Stomach (tissue), 9 donors: ENCODE results near the gene PTCD1. TPM values are rescaled to one million over a fixed set of nuclear protein-coding genes. Genes with fewer than 3 reads are reported as not detected.

Source experiments
- DNase-seq, 2 donors: peaks; one replicate each; pipeline versions ENCODE4 v3.0.0 to v3.0.0-alpha.2; 2013 to 2019
- H3K27ac ChIP-seq, 5 donors: fragments of 200-600 bp in 4 of 5; sonication (generic) in 4 of 5; one replicate each; pipeline ENCODE4 v1.5.1; 2013 to 2019; ENCODE audit warnings: mild to moderate bottlenecking in 1 of 5, moderate library complexity in 1 of 5
- H3K27me3 ChIP-seq, 3 donors: fragments of 200-600 bp; sonication (generic); one replicate each; pipeline ENCODE4 v1.5.1; 2017 to 2019; ENCODE audit warnings: mixed run types in 1 of 3
- H3K36me3 ChIP-seq, 4 donors: fragments of 200-600 bp; sonication (generic); 1 replicate in 3 of 4; 2 replicates in 1 of 4; pipeline ENCODE4 v1.5.1; 2016 to 2019
- H3K4me1 ChIP-seq, 4 donors: fragments of 200-600 bp; sonication (generic); one replicate each; pipeline ENCODE4 v1.5.1; 2016 to 2019
- H3K4me3 ChIP-seq, 4 donors: fragments of 200-600 bp; sonication (generic) in 3 of 4; one replicate each; pipeline ENCODE4 v1.5.1; 2016 to 2019; ENCODE audit warnings: mild to moderate bottlenecking in 1 of 4
- H3K9me3 ChIP-seq, 4 donors: fragments of 200-600 bp; sonication (generic); one replicate each; pipeline ENCODE4 v1.5.1; 2016 to 2019
- CTCF ChIP-seq, 7 experiments: fragments of 450-650 bp in 4 of 7; fragments of 200-600 bp in 3 of 7; sonication (generic) in 3 of 7; IDR thresholded peaks; one replicate each; pipeline ENCODE4 v1.5.1; 2016 to 2019; ENCODE audit warnings: antibody characterized with exemption in 7 of 7, control low read depth in 2 of 7, mild to moderate bottlenecking in 1 of 7
- EP300 ChIP-seq: sonication (generic); formaldehyde crosslinking; IDR thresholded peaks from one replicate; pipeline ENCODE4 v1.6.1; 2017; ENCODE audit warnings: antibody characterized with exemption
- POLR2A ChIP-seq, 4 donors: fragments of 450-650 bp; IDR thresholded peaks; one replicate each; pipeline ENCODE4 v1.6.1; 2016; ENCODE audit warnings: antibody characterized with exemption in 4 of 4, control low read depth in 2 of 4, mild to moderate bottlenecking in 1 of 4, moderate library complexity in 1 of 4
- POLR2AphosphoS5 ChIP-seq, 3 donors: sonication (generic); formaldehyde crosslinking; IDR thresholded peaks; one replicate each; pipeline ENCODE4 v1.6.1; 2016; ENCODE audit warnings: antibody characterized with exemption in 3 of 3
- WGBS, 5 donors: extraction: QIAGEN DNeasy Blood & Tissue Kit in 3 of 5; methylation state at CpG; one replicate each; pipeline versions ENCODE4 v1.1.5 to v1.1.7; 2013 to 2018; 5-methylcytosine and 5-hydroxymethylcytosine counted together
- intact Hi-C: fragments of 100-400 bp; cut with DNase I; formaldehyde crosslinking; loops from one replicate; pipeline ENCODE4 v1.15.1; 2023; ENCODE audit warnings: low total_unique reads
- polyA plus RNA-seq, 3 donors: library from polyadenylated mRNA; stranded (reverse); fragments of 200-250 nt; gene quantifications; one replicate each; pipeline ENCODE4 v1.2.3, GENCODE V29; 2013
- total RNA-seq, 5 donors: library from RNA; depleted of rRNA; stranded (reverse); fragments of >200 nt; gene quantifications; one replicate each; pipeline versions ENCODE4 v1.1.0 to v1.2.3, GENCODE V29; 2014 to 2016
- donor health status: healthy with polysubstance abuse.
- donor health status: Bipolar disorder and iron deficiency.
- donor health status: healthy.

Gene PTCD1
- total and polyA plus RNA-seq, 8 donors = 0.87 to 3.5 (median 2.3) TPM

GRCh38 chr7:99409192-99409572 is 29.4 kb downstream of the PTCD1 start:
- intact Hi-C loops = no loop called here
- H3K4me1 ChIP-seq = peaks cover 24 to 57% (median 54%) of the 10 kb centered on the region in 4 donors
- no peaks in the 10 kb centered on the region for H3K9me3 ChIP-seq
- peak overlapping the region; percentile 70 to 99 (median 78) for H3K4me3 ChIP-seq
- peak overlapping the region; percentile 96 to 100 (median 97) for H3K27ac ChIP-seq
- no peaks in the 10 kb centered on the region for H3K27me3 ChIP-seq
- peak in 1 of 2 donors; percentile 44 for DNase-seq
- TF ChIP-seq EP300 (no peak), POLR2AphosphoS5 (IDR thresholded peaks at IDR 0.05) (no peak), POLR2A (IDR thresholded peaks at IDR 0.05) (no peak), CTCF (IDR thresholded peaks at IDR 0.05) (no peak)
- peaks cover 27 to 52% (median 50%) of the 10 kb centered on the region in 4 donors for H3K36me3 ChIP-seq
- WGBS, 5 donors = 0 to 1% (median 0%) methylated on average over 18 of the region's 18 CpGs

DNA sequence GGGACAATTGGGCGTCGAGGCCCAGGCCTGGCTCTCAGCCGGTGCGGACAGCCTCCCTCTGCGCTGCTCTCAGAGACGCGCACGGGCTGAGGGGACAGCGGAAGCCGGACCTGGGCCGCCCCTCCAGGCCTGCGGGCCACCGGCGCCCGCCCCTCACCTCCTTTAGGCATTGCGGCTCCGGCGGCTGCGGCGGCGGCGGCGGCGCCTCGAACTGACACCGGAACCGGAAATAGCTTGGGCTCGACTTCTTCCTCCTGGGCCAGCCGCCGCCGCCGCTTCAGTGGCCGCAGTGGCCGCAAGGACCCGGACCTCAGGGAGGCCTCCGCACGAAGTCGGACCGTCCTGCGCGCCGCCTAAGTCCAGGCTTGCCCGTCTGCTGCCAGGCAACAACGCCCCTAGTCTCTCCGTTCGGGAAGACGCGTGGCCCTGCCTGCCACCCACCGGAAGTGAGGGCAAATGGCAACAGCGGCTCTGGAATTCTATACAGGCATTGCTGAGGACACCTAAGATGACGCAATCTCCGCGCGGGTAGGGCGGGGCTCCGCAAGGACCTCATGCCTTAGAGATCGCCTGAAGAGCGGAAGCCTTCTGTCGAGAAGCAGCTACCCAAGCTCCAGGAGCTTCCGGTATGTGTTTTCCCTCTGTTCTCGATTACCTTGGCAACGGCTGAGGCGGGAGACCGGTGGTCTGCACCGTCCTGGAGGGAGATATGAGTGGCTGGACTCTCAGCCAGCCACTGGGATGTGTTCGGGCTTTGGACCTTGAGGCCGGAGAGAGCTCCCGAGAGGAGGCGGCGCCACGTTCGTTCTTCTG is 30.0 kb downstream of the PTCD1 start, which contains the start of the genes BUD31 and PDAP1:
BUD31 (plus strand) TSS at position 591 of the 813 bp plus-strand sequence. CDS start 2,124 bp downstream, outside the sequence.
PDAP1 (minus strand) TSS at position 219 of the 813 bp plus-strand sequence; CDS start at position 170, 49 bp downstream.
- Histone ChIP-seq H3K4me1 (peaks cover 24 to 61% (median 56%) of the 10 kb centered on the region in 4 donors), H3K4me3 (peak within 1 kb of the TSS; percentile 70 to 99 (median 78)), H3K9me3 (no peaks in the 10 kb centered on the region), H3K36me3 (peaks cover 27 to 52% (median 50%) of the 10 kb centered on the region in 4 donors), H3K27me3 (no peaks in the 10 kb centered on the region), H3K27ac (peak within 1 kb of the TSS; percentile 96 to 100 (median 97))
- no peak for TF ChIP-seq EP300
- TF ChIP-seq POLR2AphosphoS5 (IDR thresholded peaks at IDR 0.05) = peak; percentile 89 to 97 (median 92)
- TF ChIP-seq POLR2A (IDR thresholded peaks at IDR 0.05) = peak in 2 of 4 donors; percentile 59 to 87
- TF ChIP-seq CTCF (IDR thresholded peaks at IDR 0.05) = peak in 1 of 7 experiments; percentile 21
- WGBS, 5 donors = 0 to 1% (median 0%) methylated on average over 19 to 72 of the region's 72 CpGs
- DNase-seq = peak; percentile 92 to 98
- intact Hi-C loops = no loop called here

- peak; percentile 40 to 75 for DNase-seq
- TF ChIP-seq EP300 = peak; percentile 23
- TF ChIP-seq CTCF (IDR thresholded peaks at IDR 0.05) = no peak
- TF ChIP-seq POLR2AphosphoS5 (IDR thresholded peaks at IDR 0.05) = peak in 1 of 3 donors; percentile 1
- H3K27me3 ChIP-seq = no peaks in the 10 kb centered on the region
- no peaks in the 10 kb centered on the region for H3K9me3 ChIP-seq
- peaks cover 27 to 52% (median 50%) of the 10 kb centered on the region in 4 donors for H3K36me3 ChIP-seq
- WGBS, 5 donors = 0 to 1% (median 0%) methylated on average over 27 to 28 of the region's 28 CpGs
- intact Hi-C loops = no loop called here
- peak overlapping the region; percentile 70 to 99 (median 78) for H3K4me3 ChIP-seq
- H3K27ac ChIP-seq = peak overlapping the region; percentile 96 to 100 (median 97)
- H3K4me1 ChIP-seq = peaks cover 24 to 61% (median 56%) of the 10 kb centered on the region in 4 donors
Measured at GRCh38 chr7:99407872-99408378, 30.7 kb downstream of the PTCD1 start.

DNA sequence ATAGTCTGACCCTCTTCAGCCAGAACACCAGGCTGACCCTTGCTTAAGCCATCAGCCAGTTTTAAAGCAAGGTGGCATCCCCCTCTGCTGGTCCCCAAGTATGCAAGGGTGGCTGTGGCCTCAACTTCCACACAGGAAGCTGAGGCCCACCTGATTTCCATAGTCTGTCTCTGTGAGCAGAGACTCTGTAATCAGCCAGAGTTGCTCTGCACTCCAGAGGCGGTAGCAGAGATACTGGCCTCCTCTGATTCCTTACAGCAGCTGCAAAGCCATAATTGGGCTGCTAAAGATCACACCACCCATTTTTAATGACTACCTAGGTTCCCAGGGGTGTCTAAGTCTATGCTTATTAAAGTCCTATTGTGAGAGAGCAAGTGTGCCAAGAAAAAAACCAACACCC is 32.0 kb downstream of the PTCD1 start:
- Histone ChIP-seq H3K27ac (peak overlapping the region in 3 of 5 donors; percentile 21 to 97 (median 96)), H3K4me1 (peaks cover 24 to 61% (median 56%) of the 10 kb centered on the region in 4 donors), H3K27me3 (no peaks in the 10 kb centered on the region), H3K4me3 (peak overlapping the region in 1 of 4 donors; percentile 80), H3K36me3 (peaks cover 34 to 52% (median 50%) of the 10 kb centered on the region in 4 donors), H3K9me3 (no peaks in the 10 kb centered on the region)
- WGBS, 5 donors = 33 to 78% (median 57%) methylated on average over 1 of the region's 1 CpG
- no peak for TF ChIP-seq POLR2A (IDR thresholded peaks at IDR 0.05)
- no peak for TF ChIP-seq CTCF (IDR thresholded peaks at IDR 0.05)
- no peak for TF ChIP-seq EP300
- TF ChIP-seq POLR2AphosphoS5 (IDR thresholded peaks at IDR 0.05) = no peak
- intact Hi-C loops = no loop called here
- DNase-seq = no peak
